Measurements from ENCODE around the gene MYL12A. TPM values are rescaled to one million over a fixed set of nuclear protein-coding genes. Genes with fewer than 3 reads are reported as not detected.

MYL12A gene
- total RNA-seq, 4 donors from 2014 or later, result 256 to 378 (median 305) TPM

GRCh38 chr18:3261373-3262233, 14.0 kb downstream of the MYL12A start, which contains the start of gene MYL12B:
TSS of gene MYL12B (plus strand) at chr18:3262133. CDS start at chr18:3272899, 10,766 bp downstream.
- Histone ChIP-seq H3K27ac (peak within 1 kb of the TSS; percentile 93 to 96), H3K4me1 (peaks cover 2 to 5% of the 10 kb centered on the region in 2 donors), H3K27me3 (no peaks in the 10 kb centered on the region), H3K36me3 (no peaks in the 10 kb centered on the region), H3K4me3 (peak within 1 kb of the TSS; percentile 80 to 91), H3K9me3 (no peaks in the 10 kb centered on the region)
- TF ChIP-seq CTCF (IDR thresholded peaks at IDR 0.05) (peak in 3 of 4 experiments; percentile 4 to 35 (median 20)), POLR2A (IDR thresholded peaks at IDR 0.05) (peak; percentile 38 to 64)
- peak; percentile 69 to 80 for DNase-seq
- intact Hi-C loops (cut with DNase I; ENCODE audit: low total_unique reads), result no loop called here

- no peaks in the 10 kb centered on the region for H3K27me3 ChIP-seq
- H3K36me3 ChIP-seq, result no peaks in the 10 kb centered on the region
- H3K4me3 ChIP-seq, result peak overlapping the region; percentile 80 to 91
- no peaks in the 10 kb centered on the region for H3K9me3 ChIP-seq
- intact Hi-C loops (cut with DNase I; ENCODE audit: low total_unique reads), result no loop called here
- TF ChIP-seq POLR2A (IDR thresholded peaks at IDR 0.05) (no peak), CTCF (IDR thresholded peaks at IDR 0.05) (no peak)
- peak overlapping the region; percentile 93 to 96 for H3K27ac ChIP-seq
- peaks cover 5 to 9% of the 10 kb centered on the region in 2 donors for H3K4me1 ChIP-seq
- no peak for DNase-seq
Measured at GRCh38 chr18:3262234-3263131, 14.9 kb downstream of the MYL12A start.

GRCh38 chr18:3263132-3263700, 15.6 kb downstream of the MYL12A start:
- H3K27me3 ChIP-seq, result no peaks in the 10 kb centered on the region
- peak overlapping the region; percentile 80 to 91 for H3K4me3 ChIP-seq
- no peak for TF ChIP-seq POLR2A (IDR thresholded peaks at IDR 0.05)
- TF ChIP-seq CTCF (IDR thresholded peaks at IDR 0.05), result no peak
- peak overlapping the region; percentile 93 to 96 for H3K27ac ChIP-seq
- no peak for DNase-seq
- H3K9me3 ChIP-seq, result no peaks in the 10 kb centered on the region
- peaks cover 9% of the 10 kb centered on the region in 2 donors for H3K4me1 ChIP-seq
- H3K36me3 ChIP-seq, result no peaks in the 10 kb centered on the region
- intact Hi-C loops (cut with DNase I; ENCODE audit: low total_unique reads), result no loop called here

GRCh38 chr18:3264362-3264761, 16.8 kb downstream of the MYL12A start:
- Histone ChIP-seq H3K4me3 (no peak overlapping the region), H3K27ac (no peak overlapping the region)

More at GRCh38 chr18:3264362-3264761, 16.8 kb downstream of the MYL12A start:
- peaks cover 9% of the 10 kb centered on the region in 2 donors for H3K4me1 ChIP-seq
- no peaks in the 10 kb centered on the region for H3K27me3 ChIP-seq
- intact Hi-C loops (cut with DNase I; ENCODE audit: low total_unique reads), result no loop called here
- H3K9me3 ChIP-seq, result no peaks in the 10 kb centered on the region
- TF ChIP-seq CTCF (IDR thresholded peaks at IDR 0.05), result no peak
- no peak for TF ChIP-seq POLR2A (IDR thresholded peaks at IDR 0.05)
- no peaks in the 10 kb centered on the region for H3K36me3 ChIP-seq
- no peak for DNase-seq
